Measurements from ENCODE around the gene OPA3.
"Not testable (repeated sequence)": the region's sequence is repeated elsewhere in the genome, so short reads cannot be mapped to it uniquely, and the experiment has no call there.

The OPA3 gene

DNA sequence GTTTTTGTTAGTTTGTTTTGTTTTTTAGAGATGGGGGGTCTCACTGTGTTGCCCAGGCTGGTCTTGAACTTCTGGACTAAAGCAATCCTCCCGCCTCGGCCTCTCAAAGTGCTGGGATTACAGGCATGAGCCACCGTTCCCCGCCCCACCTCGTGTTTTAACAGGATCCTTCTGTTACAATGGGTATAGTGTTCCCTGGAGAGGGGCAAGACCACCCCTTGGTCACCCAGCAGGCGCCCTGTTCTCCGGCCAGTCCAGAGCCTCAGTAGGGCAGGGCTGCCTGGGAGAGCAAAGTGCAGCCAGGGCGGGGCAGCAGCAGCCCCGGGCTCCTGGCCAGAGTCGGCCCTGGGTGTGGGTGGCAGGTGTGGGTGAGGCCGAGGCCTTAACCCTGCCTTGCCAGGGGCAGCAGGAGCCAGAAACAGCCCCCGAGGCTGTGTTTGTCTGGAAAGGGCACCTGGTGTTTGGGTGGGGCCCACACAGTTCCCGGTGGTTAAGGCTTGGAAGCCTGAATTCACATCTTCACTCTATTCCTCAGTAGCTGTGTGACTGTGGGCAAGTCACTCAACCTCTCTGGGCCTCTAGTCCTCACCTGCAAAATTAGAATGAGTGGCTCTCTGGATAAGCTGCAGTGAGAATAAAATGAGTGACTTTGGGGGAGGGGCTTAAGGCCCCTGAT is 70.1 kb downstream of the OPA3 start:
- no peak overlapping the region for H3K4me2 ChIP-seq
- no peaks in the 10 kb centered on the region for H3K27me3 ChIP-seq (ENCODE audit: insufficient read depth, low read depth)
- peaks cover 12% of the 10 kb centered on the region for H3K4me1 ChIP-seq (ENCODE audit: low read depth, poor library complexity, severe bottlenecking)
- H3K27ac ChIP-seq = no peak overlapping the region
- no peaks in the 10 kb centered on the region for H4K20me1 ChIP-seq (ENCODE audit: insufficient read depth)
- H3K79me2 ChIP-seq (ENCODE audit: insufficient read depth, low read depth) = peaks cover 22% of the 10 kb centered on the region; the same call in 1 of the 2 replicates
- H3K9ac ChIP-seq = no peak overlapping the region
- no peaks in the 10 kb centered on the region for H3K36me3 ChIP-seq (ENCODE audit: insufficient read depth)
- H3K4me3 ChIP-seq (IDR thresholded peaks at IDR 0.05; ENCODE audit: insufficient read depth, low read depth, low read length) = no peak overlapping the region
- H2AFZ ChIP-seq (ENCODE audit: low read depth) = no peak overlapping the region
- TF ChIP-seq, protein P1, sequence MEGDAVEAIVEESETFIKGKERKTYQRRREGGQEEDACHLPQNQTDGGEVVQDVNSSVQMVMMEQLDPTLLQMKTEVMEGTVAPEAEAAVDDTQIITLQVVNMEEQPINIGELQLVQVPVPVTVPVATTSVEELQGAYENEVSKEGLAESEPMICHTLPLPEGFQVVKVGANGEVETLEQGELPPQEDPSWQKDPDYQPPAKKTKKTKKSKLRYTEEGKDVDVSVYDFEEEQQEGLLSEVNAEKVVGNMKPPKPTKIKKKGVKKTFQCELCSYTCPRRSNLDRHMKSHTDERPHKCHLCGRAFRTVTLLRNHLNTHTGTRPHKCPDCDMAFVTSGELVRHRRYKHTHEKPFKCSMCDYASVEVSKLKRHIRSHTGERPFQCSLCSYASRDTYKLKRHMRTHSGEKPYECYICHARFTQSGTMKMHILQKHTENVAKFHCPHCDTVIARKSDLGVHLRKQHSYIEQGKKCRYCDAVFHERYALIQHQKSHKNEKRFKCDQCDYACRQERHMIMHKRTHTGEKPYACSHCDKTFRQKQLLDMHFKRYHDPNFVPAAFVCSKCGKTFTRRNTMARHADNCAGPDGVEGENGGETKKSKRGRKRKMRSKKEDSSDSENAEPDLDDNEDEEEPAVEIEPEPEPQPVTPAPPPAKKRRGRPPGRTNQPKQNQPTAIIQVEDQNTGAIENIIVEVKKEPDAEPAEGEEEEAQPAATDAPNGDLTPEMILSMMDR (conservative IDR thresholded peaks at IDR 0.05; ENCODE audit: low read depth, low read length) = no peak

DNA sequence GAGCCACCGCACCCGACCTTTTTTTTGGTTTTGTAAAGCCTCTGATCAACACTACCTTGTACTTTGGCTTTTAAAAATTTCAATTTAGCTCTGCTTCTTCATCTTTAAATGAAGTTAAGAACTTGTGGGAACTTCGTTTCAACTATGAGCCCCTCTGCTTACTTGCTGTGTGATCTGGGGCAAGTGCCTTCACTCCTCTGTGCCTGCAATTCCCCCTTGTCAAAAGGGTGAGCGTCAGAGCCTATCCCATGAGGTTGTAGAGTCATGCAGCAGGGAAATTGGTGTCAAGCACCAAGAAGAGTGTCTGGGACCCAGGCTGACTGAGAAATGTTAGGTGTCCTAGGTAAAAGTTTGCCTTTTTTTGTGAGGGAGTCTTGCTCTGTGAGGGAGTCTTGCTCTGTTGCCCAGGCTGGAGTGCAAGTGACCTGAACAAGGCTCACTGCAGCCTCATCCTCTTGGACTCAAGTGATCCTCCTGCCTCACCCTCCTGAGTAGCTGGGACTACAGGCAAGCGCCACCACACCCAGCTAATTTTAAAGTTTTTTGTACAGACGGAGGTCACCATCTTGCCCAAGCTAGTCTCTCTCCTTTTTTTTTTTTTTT is 71.6 kb downstream of the OPA3 start:
- Histone ChIP-seq H3K4me3 (IDR thresholded peaks at IDR 0.05; ENCODE audit: insufficient read depth, low read depth, low read length) (no peak overlapping the region), H3K36me3 (ENCODE audit: insufficient read depth) (no peaks in the 10 kb centered on the region), H3K79me2 (ENCODE audit: insufficient read depth, low read depth) (peaks cover 29% of the 10 kb centered on the region; the same call in 1 of the 2 replicates), H3K27me3 (ENCODE audit: insufficient read depth, low read depth) (no peaks in the 10 kb centered on the region), H3K9ac (no peak overlapping the region), H2AFZ (ENCODE audit: low read depth) (no peak overlapping the region), H3K4me1 (ENCODE audit: low read depth, poor library complexity, severe bottlenecking) (peaks cover 17% of the 10 kb centered on the region), H3K4me2 (no peak overlapping the region), H4K20me1 (ENCODE audit: insufficient read depth) (no peaks in the 10 kb centered on the region), H3K27ac (no peak overlapping the region)
- TF ChIP-seq, protein P1 (conservative IDR thresholded peaks at IDR 0.05; ENCODE audit: low read depth, low read length) = no peak

DNA sequence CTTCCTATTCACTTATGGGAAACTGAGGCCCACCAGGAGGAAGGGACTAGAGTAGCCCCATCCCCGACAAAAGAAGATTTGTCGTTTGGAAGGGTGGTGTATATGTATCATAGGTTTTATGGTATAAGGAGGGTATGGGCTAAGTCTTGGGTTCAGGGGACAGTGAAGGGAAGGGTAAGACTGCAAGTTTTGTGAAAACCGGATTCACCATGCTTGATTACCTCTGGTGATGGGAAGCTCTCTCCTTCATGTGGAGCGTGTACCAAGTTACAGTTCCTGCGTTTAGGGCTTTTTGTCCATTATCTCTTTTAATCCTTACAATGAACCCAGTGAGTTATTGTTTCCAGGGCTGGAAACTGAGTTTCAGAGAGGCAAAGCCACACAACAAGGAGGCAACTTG is 73.5 kb downstream of the OPA3 start:
- H3K27ac ChIP-seq = no peak overlapping the region
- peaks cover 20% of the 10 kb centered on the region for H3K4me1 ChIP-seq (ENCODE audit: low read depth, poor library complexity, severe bottlenecking)

DNA sequence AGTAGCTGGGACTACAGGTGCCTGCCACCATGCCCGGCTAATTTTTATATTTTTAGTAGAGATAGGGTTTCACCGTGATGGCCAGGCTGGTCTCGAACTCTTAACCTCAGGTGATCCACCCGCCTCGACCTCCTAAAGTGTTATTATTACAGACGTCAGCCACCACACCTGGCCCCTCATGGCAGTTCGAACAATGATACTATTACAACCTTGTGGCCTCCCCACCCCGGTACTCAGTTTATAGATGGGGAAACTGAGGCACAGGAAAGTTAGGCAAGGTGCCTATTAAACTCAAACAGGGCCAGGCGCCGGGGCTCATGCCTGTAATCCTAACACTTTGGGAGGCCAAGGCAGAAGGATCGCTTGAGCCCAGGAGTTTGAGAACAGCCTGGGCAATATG is 74.2 kb downstream of the OPA3 start:
- not testable (repeated sequence) for H3K36me3 ChIP-seq (ENCODE audit: insufficient read depth); H3K27ac ChIP-seq; H3K9ac ChIP-seq; H3K4me3 ChIP-seq (IDR thresholded peaks at IDR 0.05; ENCODE audit: insufficient read depth, low read depth, low read length); H3K27me3 ChIP-seq (ENCODE audit: insufficient read depth, low read depth); H3K4me2 ChIP-seq; H2AFZ ChIP-seq (ENCODE audit: low read depth); H4K20me1 ChIP-seq (ENCODE audit: insufficient read depth)
- Histone ChIP-seq H3K79me2 (ENCODE audit: insufficient read depth, low read depth) (peaks cover 32% of the 10 kb centered on the region; the same call in 1 of the 2 replicates), H3K4me1 (ENCODE audit: low read depth, poor library complexity, severe bottlenecking) (peaks cover 25% of the 10 kb centered on the region)

More for the DNA sequence above, 73.5 kb downstream of the OPA3 start:
- H3K4me2 ChIP-seq = no peak overlapping the region
- H4K20me1 ChIP-seq (ENCODE audit: insufficient read depth) = no peaks in the 10 kb centered on the region
- TF ChIP-seq, protein P1 (conservative IDR thresholded peaks at IDR 0.05; ENCODE audit: low read depth, low read length) = no peak
- H3K4me3 ChIP-seq (IDR thresholded peaks at IDR 0.05; ENCODE audit: insufficient read depth, low read depth, low read length) = no peak overlapping the region
- H3K79me2 ChIP-seq (ENCODE audit: insufficient read depth, low read depth) = peaks cover 32% of the 10 kb centered on the region; the same call in 1 of the 2 replicates
- no peak overlapping the region for H3K9ac ChIP-seq
- no peaks in the 10 kb centered on the region for H3K36me3 ChIP-seq (ENCODE audit: insufficient read depth)
- no peak overlapping the region for H2AFZ ChIP-seq (ENCODE audit: low read depth)
- H3K27me3 ChIP-seq (ENCODE audit: insufficient read depth, low read depth) = no peaks in the 10 kb centered on the region

DNA sequence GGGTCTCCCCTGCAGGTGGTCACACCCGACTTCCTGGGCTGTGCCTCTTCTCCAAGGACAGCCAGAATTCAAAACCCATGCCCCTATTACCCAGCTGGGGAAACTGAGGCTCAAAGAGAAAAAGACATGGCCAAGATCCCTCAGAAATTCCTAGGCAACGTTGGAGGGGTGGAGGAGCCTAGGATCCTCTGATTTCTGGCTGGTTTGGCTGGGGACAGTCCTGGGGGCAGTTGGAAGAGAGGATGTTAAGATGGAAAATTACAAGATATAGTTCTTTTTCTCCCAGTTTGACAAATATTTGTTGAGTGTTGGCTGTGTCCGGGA is 74.9 kb downstream of the OPA3 start:
- Histone ChIP-seq H3K4me3 (IDR thresholded peaks at IDR 0.05; ENCODE audit: insufficient read depth, low read depth, low read length) (no peak overlapping the region), H3K27me3 (ENCODE audit: insufficient read depth, low read depth) (no peaks in the 10 kb centered on the region), H4K20me1 (ENCODE audit: insufficient read depth) (no peaks in the 10 kb centered on the region), H3K4me1 (ENCODE audit: low read depth, poor library complexity, severe bottlenecking) (peaks cover 20% of the 10 kb centered on the region), H3K36me3 (ENCODE audit: insufficient read depth) (no peaks in the 10 kb centered on the region), H3K9ac (no peak overlapping the region), H2AFZ (ENCODE audit: low read depth) (no peak overlapping the region), H3K4me2 (no peak overlapping the region), H3K79me2 (ENCODE audit: insufficient read depth, low read depth) (peaks cover 28% of the 10 kb centered on the region; the same call in 1 of the 2 replicates), H3K27ac (no peak overlapping the region)
- TF ChIP-seq, protein P1 (conservative IDR thresholded peaks at IDR 0.05; ENCODE audit: low read depth, low read length) = no peak
